ENCODE results near the gene CCDC13.
A peak's percentile ranks its signal among the peaks of the same experiment; 100 is the strongest.

Gene CCDC13

GRCh38 chr3:42751609-42752008, 21.4 kb downstream of the CCDC13 start:
- DNase-seq (ENCODE audit: low spot score): no peak

- no peak for DNase-seq (ENCODE audit: low spot score)
Observed at GRCh38 chr3:42750834-42751233, 22.2 kb downstream of the CCDC13 start.

GRCh38 chr3:42749753-42750231, 23.3 kb downstream of the CCDC13 start:
- no peak for DNase-seq (ENCODE audit: low spot score)

- DNase-seq (ENCODE audit: low spot score): no peak
Observed at GRCh38 chr3:42749025-42749752, 23.9 kb downstream of the CCDC13 start.

- DNase-seq (ENCODE audit: low spot score): no peak
Observed at GRCh38 chr3:42747581-42747980, 25.5 kb downstream of the CCDC13 start.

- DNase-seq (ENCODE audit: low spot score): peak; percentile 85
Observed at GRCh38 chr3:42746455-42747450, 26.3 kb downstream of the CCDC13 start.

GRCh38 chr3:42745776-42746454, 27.1 kb downstream of the CCDC13 start:
- peak; percentile 24 for DNase-seq (ENCODE audit: low spot score)

GRCh38 chr3:42745291-42745745, 27.7 kb downstream of the CCDC13 start:
- DNase-seq (ENCODE audit: low spot score): no peak

- no peak for DNase-seq (ENCODE audit: low spot score)
Observed at GRCh38 chr3:42743204-42743995, 29.7 kb downstream of the CCDC13 start.

GRCh38 chr3:42742688-42743087, 30.4 kb downstream of the CCDC13 start:
- DNase-seq (ENCODE audit: low spot score): no peak

- no peak for DNase-seq (ENCODE audit: low spot score)
Observed at GRCh38 chr3:42742259-42742658, 30.8 kb downstream of the CCDC13 start.

- DNase-seq (ENCODE audit: low spot score): no peak
Observed at GRCh38 chr3:42741796-42742195, 31.3 kb downstream of the CCDC13 start.

GRCh38 chr3:42739401-42740158, 33.5 kb downstream of the CCDC13 start:
- DNase-seq (ENCODE audit: low spot score): peak; percentile 93

GRCh38 chr3:42736531-42736930, 36.5 kb downstream of the CCDC13 start:
- no peak for DNase-seq (ENCODE audit: low spot score)

- DNase-seq (ENCODE audit: low spot score): no peak
Observed at GRCh38 chr3:42736081-42736480, 37.0 kb downstream of the CCDC13 start.

- DNase-seq (ENCODE audit: low spot score): no peak
Observed at GRCh38 chr3:42735615-42736014, 37.4 kb downstream of the CCDC13 start.

- no peak for DNase-seq (ENCODE audit: low spot score)
Observed at GRCh38 chr3:42735019-42735418, 38.0 kb downstream of the CCDC13 start.

- DNase-seq (ENCODE audit: low spot score): no peak
Observed at GRCh38 chr3:42734263-42734860, 38.7 kb downstream of the CCDC13 start.

- DNase-seq (ENCODE audit: low spot score): peak; percentile 98
Observed at GRCh38 chr3:42733501-42734262, 39.4 kb downstream of the CCDC13 start.

All from globus pallidus (tissue), 1 donor.